ENCODE data around the gene MTMR6.

DNA sequence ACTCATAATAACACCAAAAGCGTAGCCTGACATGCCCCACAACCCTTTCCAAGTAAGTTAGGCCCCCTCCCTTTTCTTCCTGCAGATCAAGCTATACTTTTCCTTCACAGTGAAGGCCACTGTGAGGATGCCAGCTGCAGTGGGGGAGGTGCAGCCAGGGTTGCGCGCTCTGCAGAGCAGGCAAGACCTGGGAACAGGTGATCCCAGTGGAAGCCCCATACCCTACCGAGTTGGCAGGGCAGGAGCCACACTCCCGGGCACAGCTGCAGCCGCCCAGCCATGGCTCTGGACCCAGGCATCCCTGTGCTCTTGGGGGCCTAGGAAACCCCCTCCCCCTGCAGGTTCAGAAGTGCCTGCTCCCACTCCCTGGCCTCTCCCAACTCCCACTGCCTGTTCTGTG is 18.7 kb downstream of the MTMR6 start:
- TF ChIP-seq, protein P1, sequence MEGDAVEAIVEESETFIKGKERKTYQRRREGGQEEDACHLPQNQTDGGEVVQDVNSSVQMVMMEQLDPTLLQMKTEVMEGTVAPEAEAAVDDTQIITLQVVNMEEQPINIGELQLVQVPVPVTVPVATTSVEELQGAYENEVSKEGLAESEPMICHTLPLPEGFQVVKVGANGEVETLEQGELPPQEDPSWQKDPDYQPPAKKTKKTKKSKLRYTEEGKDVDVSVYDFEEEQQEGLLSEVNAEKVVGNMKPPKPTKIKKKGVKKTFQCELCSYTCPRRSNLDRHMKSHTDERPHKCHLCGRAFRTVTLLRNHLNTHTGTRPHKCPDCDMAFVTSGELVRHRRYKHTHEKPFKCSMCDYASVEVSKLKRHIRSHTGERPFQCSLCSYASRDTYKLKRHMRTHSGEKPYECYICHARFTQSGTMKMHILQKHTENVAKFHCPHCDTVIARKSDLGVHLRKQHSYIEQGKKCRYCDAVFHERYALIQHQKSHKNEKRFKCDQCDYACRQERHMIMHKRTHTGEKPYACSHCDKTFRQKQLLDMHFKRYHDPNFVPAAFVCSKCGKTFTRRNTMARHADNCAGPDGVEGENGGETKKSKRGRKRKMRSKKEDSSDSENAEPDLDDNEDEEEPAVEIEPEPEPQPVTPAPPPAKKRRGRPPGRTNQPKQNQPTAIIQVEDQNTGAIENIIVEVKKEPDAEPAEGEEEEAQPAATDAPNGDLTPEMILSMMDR (IDR thresholded peaks at IDR 0.05; ENCODE audit: poor library complexity), result no peak
- TF ChIP-seq EZH2 (IDR thresholded peaks at IDR 0.05; ENCODE audit: borderline replicate concordance), result no peak

Measured in hepatocyte (in vitro differentiated cells).